ENCODE data around the gene ARMC7.
"Not testable (repeated sequence)": the region's sequence is repeated elsewhere in the genome, so short reads cannot be mapped to it uniquely, and the experiment has no call there.

Gene ARMC7

GRCh38 chr17:75109407-75110233, at the start of gene ARMC7:
Gene ARMC7 (plus strand): TSS chr17:75109969. CDS start chr17:75110289, 320 bp downstream.
- peak; percentile 91 for DNase-seq

GRCh38 chr17:75060434-75061054, 49.2 kb upstream of the ARMC7 start:
- DNase-seq, result no peak

- DNase-seq, result no peak
Observed at GRCh38 chr17:75061055-75061438, 48.7 kb upstream of the ARMC7 start.

GRCh38 chr17:75061618-75062017, 48.2 kb upstream of the ARMC7 start:
- no peak for DNase-seq

GRCh38 chr17:75063201-75063600, 46.6 kb upstream of the ARMC7 start:
- no peak for DNase-seq

- DNase-seq, result no peak
Observed at GRCh38 chr17:75063626-75064025, 46.1 kb upstream of the ARMC7 start.

- DNase-seq, result no peak
Observed at GRCh38 chr17:75064040-75064439, 45.7 kb upstream of the ARMC7 start.

- DNase-seq, result no peak
Observed at GRCh38 chr17:75064460-75064859, 45.3 kb upstream of the ARMC7 start.

GRCh38 chr17:75064867-75065561, 44.8 kb upstream of the ARMC7 start:
- no peak for DNase-seq

- DNase-seq, result no peak
Observed at GRCh38 chr17:75065562-75066151, 44.1 kb upstream of the ARMC7 start.

GRCh38 chr17:75067856-75068255, 41.9 kb upstream of the ARMC7 start:
- no peak for DNase-seq

- no peak for DNase-seq
Observed at GRCh38 chr17:75068750-75069149, 41.0 kb upstream of the ARMC7 start.

GRCh38 chr17:75069783-75070182, 40.0 kb upstream of the ARMC7 start:
- DNase-seq, result no peak

- DNase-seq, result not testable (repeated sequence)
Observed at GRCh38 chr17:75071478-75072271, 38.1 kb upstream of the ARMC7 start.

GRCh38 chr17:75072909-75073308, 36.9 kb upstream of the ARMC7 start:
- not testable (repeated sequence) for DNase-seq

GRCh38 chr17:75073618-75074047, 36.1 kb upstream of the ARMC7 start:
- no peak for DNase-seq

GRCh38 chr17:75074532-75074931, 35.2 kb upstream of the ARMC7 start:
- no peak for DNase-seq

GRCh38 chr17:75075597-75076336, 34.0 kb upstream of the ARMC7 start:
- DNase-seq, result no peak

GRCh38 chr17:75077072-75077495, 32.7 kb upstream of the ARMC7 start:
- DNase-seq, result no peak

- peak; percentile 51 for DNase-seq
Observed at GRCh38 chr17:75077496-75078283, 32.1 kb upstream of the ARMC7 start.
